Calu3 (cell line): Measurements from ENCODE around the gene PTPRR. TPM values are rescaled to one million over a fixed set of nuclear protein-coding genes. Genes with fewer than 3 reads are reported as not detected.
A peak's percentile ranks its signal among the peaks of the same experiment; 100 is the strongest.

Source experiments
- BruUV-seq: library from RNA; stranded (reverse); fragments of 400-500 nt; replicated peaks from 2 replicates; lab custom pipeline; 2021; lab: Mats Ljungman, UMichigan
- CTCF ChIA-PET: fragments of 300-600 bp; sonication (Branson Sonifier 250); formaldehyde crosslinking; loops from one replicate; lab custom pipeline; 2022; ENCODE audit warnings: antibody characterized with exemption; lab: Charles Lee
- DNase-seq: peaks from one replicate; pipeline ENCODE4 v3.0.0; 2022
- H3K27ac Mint-ChIP-seq: one replicate; pipeline ENCODE4 v1.8.0; 2022; ENCODE audit warnings: mixed read lengths; ENCODE audit not compliant: unreplicated experiment
- H3K27me3 Mint-ChIP-seq: one replicate; pipeline ENCODE4 v1.8.0; 2022; ENCODE audit warnings: mixed read lengths; ENCODE audit not compliant: unreplicated experiment
- H3K36me3 Mint-ChIP-seq: one replicate; pipeline ENCODE4 v1.8.0; 2022; ENCODE audit warnings: mild to moderate bottlenecking, moderate library complexity, mixed read lengths; ENCODE audit not compliant: insufficient read depth, unreplicated experiment
- H3K4me1 Mint-ChIP-seq: one replicate; pipeline ENCODE4 v1.8.0; 2022; ENCODE audit warnings: mild to moderate bottlenecking, low read depth, mixed read lengths; ENCODE audit not compliant: unreplicated experiment
- H3K4me3 Mint-ChIP-seq: one replicate; pipeline ENCODE4 v1.8.0; 2022; ENCODE audit warnings: mild to moderate bottlenecking, low read depth, moderate library complexity, mixed read lengths; ENCODE audit not compliant: unreplicated experiment
- H3K9me3 Mint-ChIP-seq: one replicate; pipeline ENCODE4 v1.8.0; 2022; ENCODE audit warnings: low read depth, mixed read lengths; ENCODE audit not compliant: unreplicated experiment
- intact Hi-C: fragments of 100-400 bp; cut with micrococcal nuclease; formaldehyde crosslinking; loops from one replicate; pipeline ENCODE4 v1.10.0; 2022; ENCODE audit not compliant: unreplicated experiment
- total RNA-seq: library from RNA; stranded (reverse); gene quantifications from 2 replicates; pipeline ENCODE4 v1.2.3, GENCODE V29; 2022
- TF ChIP-seq, protein P1 (sequence below): fragments of 200-600 bp; IDR thresholded peaks from one replicate; pipeline ENCODE4 v1.8.0; 2022; ENCODE audit warnings: antibody characterized with exemption; ENCODE audit not compliant: unreplicated experiment

PTPRR gene
- total RNA-seq, 1 experiment from 2014 or later, result 39.1 TPM

GRCh38 chr12:70756791-70757190, 163.7 kb downstream of the PTPRR start:
- peak overlapping the region; percentile 88 for H3K27ac Mint-ChIP-seq
- no TSS peak for BruUV-seq
- CTCF ChIA-PET, result interaction anchor here (0.5 to 1.6 kb wide), 9 partner anchors 10 to 355 kb away, joined by 3 to 14 read pairs (median 6); no protein-coding TSS in a partner anchor

GRCh38 chr12:70756118-70756517, 164.4 kb downstream of the PTPRR start:
- H3K36me3 Mint-ChIP-seq, result peaks cover 46% of the 10 kb centered on the region
- CTCF ChIA-PET, result interaction anchor here (0.5 to 1.6 kb wide), 11 partner anchors 9 to 356 kb away, joined by 3 to 14 read pairs (median 4); no protein-coding TSS in a partner anchor
- intact Hi-C loops, result loop anchor here (1.0 to 2.0 kb wide), 2 partner anchors 9 to 55 kb away; no protein-coding TSS in a partner anchor
- TF ChIP-seq, protein P1, sequence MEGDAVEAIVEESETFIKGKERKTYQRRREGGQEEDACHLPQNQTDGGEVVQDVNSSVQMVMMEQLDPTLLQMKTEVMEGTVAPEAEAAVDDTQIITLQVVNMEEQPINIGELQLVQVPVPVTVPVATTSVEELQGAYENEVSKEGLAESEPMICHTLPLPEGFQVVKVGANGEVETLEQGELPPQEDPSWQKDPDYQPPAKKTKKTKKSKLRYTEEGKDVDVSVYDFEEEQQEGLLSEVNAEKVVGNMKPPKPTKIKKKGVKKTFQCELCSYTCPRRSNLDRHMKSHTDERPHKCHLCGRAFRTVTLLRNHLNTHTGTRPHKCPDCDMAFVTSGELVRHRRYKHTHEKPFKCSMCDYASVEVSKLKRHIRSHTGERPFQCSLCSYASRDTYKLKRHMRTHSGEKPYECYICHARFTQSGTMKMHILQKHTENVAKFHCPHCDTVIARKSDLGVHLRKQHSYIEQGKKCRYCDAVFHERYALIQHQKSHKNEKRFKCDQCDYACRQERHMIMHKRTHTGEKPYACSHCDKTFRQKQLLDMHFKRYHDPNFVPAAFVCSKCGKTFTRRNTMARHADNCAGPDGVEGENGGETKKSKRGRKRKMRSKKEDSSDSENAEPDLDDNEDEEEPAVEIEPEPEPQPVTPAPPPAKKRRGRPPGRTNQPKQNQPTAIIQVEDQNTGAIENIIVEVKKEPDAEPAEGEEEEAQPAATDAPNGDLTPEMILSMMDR, result no peak
- H3K9me3 Mint-ChIP-seq, result no peaks in the 10 kb centered on the region
- H3K27ac Mint-ChIP-seq, result peak overlapping the region; percentile 88
- H3K4me3 Mint-ChIP-seq, result peak overlapping the region; percentile 49
- DNase-seq, result no peak
- BruUV-seq, result no TSS peak
- H3K27me3 Mint-ChIP-seq, result no peaks in the 10 kb centered on the region
- H3K4me1 Mint-ChIP-seq, result peaks cover 34% of the 10 kb centered on the region

More at GRCh38 chr12:70756791-70757190, 163.7 kb downstream of the PTPRR start:
- peak overlapping the region; percentile 49 for H3K4me3 Mint-ChIP-seq
- DNase-seq, result no peak
- no peaks in the 10 kb centered on the region for H3K9me3 Mint-ChIP-seq
- H3K4me1 Mint-ChIP-seq, result peaks cover 27% of the 10 kb centered on the region
- peaks cover 39% of the 10 kb centered on the region for H3K36me3 Mint-ChIP-seq
- intact Hi-C loops, result loop anchor here (1.0 to 2.0 kb wide), 2 partner anchors 9 to 54 kb away; no protein-coding TSS in a partner anchor
- no peaks in the 10 kb centered on the region for H3K27me3 Mint-ChIP-seq
- TF ChIP-seq, protein P1, result no peak

GRCh38 chr12:70754330-70754741, 166.2 kb downstream of the PTPRR start:
- intact Hi-C loops, result loop anchor here (2.0 to 5.0 kb wide), 2 partner anchors 62 to 403 kb away; partner anchors contain the start of gene TSPAN8
- Mint-ChIP-seq H3K36me3 (peaks cover 53% of the 10 kb centered on the region), H3K9me3 (no peaks in the 10 kb centered on the region), H3K27me3 (no peaks in the 10 kb centered on the region), H3K27ac (peak overlapping the region; percentile 88), H3K4me3 (peak overlapping the region; percentile 80), H3K4me1 (peaks cover 37% of the 10 kb centered on the region)
- DNase-seq, result peak; percentile 58
- TF ChIP-seq, protein P1, result no peak
- no TSS peak for BruUV-seq
- CTCF ChIA-PET, result no interaction called here

DNA sequence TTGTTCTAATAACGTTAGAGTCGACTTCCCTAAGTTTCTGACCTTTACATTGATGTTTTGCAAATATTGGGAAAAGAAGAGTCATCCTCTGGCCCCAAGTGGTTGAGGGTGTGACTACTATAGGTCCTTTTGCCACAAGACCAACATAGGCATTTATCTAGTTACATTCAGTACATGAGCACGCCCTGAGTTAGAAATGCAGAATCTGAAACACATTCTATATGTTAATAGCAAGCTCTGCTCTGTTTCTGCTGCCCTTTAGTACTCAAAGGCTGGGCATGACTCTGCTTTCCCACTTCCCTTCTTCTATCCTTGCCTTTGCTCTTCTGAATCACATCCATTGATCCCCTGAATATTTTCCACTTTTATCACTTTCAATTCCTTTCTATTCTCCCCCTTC, 168.2 kb downstream of the PTPRR start:
- no peak for DNase-seq
- peak overlapping the region; percentile 88 for H3K27ac Mint-ChIP-seq
- H3K27me3 Mint-ChIP-seq, result no peaks in the 10 kb centered on the region
- H3K36me3 Mint-ChIP-seq, result peaks cover 71% of the 10 kb centered on the region
- peak overlapping the region; percentile 80 for H3K4me3 Mint-ChIP-seq
- CTCF ChIA-PET, result no interaction called here
- peaks cover 40% of the 10 kb centered on the region for H3K4me1 Mint-ChIP-seq
- BruUV-seq, result no TSS peak
- H3K9me3 Mint-ChIP-seq, result no peaks in the 10 kb centered on the region
- intact Hi-C loops, result loop anchor here (1.0 to 5.0 kb wide), 2 partner anchors 8 to 405 kb away; partner anchors contain the start of gene TSPAN8
- TF ChIP-seq, protein P1, result no peak
